ENCODE data around the gene TEX101.
A peak's percentile ranks its signal among the peaks of the same experiment; 100 is the strongest.
"Not testable (repeated sequence)": the region's sequence is repeated elsewhere in the genome, so short reads cannot be mapped to it uniquely, and the experiment has no call there.

TEX101 gene

GRCh38 chr19:43425567-43426392 is 11.1 kb downstream of the TEX101 start:
- DNase-seq (ENCODE audit: low spot score in 2 of 2) (no peak), ATAC-seq (replicated peaks; ENCODE audit: extremely low read depth, poor library complexity, severe bottlenecking) (no peak)
- peaks cover 10% of the 10 kb centered on the region for H3K27me3 Mint-ChIP-seq
- no peaks in the 10 kb centered on the region for H3K9me3 Mint-ChIP-seq
- peaks cover 13% of the 10 kb centered on the region for H3K4me1 Mint-ChIP-seq
- no peak overlapping the region for H3K4me3 Mint-ChIP-seq
- no peak overlapping the region for H3K27ac Mint-ChIP-seq (ENCODE audit: low read depth)
- H3K36me3 Mint-ChIP-seq (ENCODE audit: insufficient read depth), result peaks cover 2% of the 10 kb centered on the region

DNA sequence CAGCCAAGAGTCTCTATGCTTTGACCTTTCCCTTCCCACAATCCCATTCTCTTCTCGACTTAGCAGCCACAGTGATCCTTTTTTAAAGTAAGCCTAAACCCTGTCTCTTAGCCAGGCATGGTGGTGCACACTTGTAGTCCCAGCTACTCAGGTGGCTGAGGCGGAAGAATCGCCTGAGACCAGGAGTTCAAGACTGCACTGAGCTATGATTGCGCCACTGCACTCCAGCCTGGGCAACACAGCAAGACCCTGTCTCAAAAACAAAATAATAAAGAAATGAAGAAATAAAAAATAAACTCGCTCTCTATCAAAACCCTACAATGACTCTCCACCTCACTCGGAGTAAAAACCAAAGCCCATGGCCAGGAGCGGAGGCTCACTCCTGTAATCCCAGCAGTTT is 14.7 kb downstream of the TEX101 start:
- Mint-ChIP-seq H3K27ac (ENCODE audit: low read depth) (no peak overlapping the region), H3K27me3 (no peaks in the 10 kb centered on the region), H3K9me3 (no peaks in the 10 kb centered on the region), H3K36me3 (ENCODE audit: insufficient read depth) (no peaks in the 10 kb centered on the region), H3K4me3 (no peak overlapping the region), H3K4me1 (peaks cover 20% of the 10 kb centered on the region)
- ATAC-seq (replicated peaks; ENCODE audit: extremely low read depth, poor library complexity, severe bottlenecking) (no peak), DNase-seq (ENCODE audit: low spot score in 2 of 2) (no peak)

- H3K9me3 Mint-ChIP-seq, result no peaks in the 10 kb centered on the region
- H3K4me1 Mint-ChIP-seq, result peaks cover 14% of the 10 kb centered on the region
- H3K27me3 Mint-ChIP-seq, result no peaks in the 10 kb centered on the region
- ATAC-seq (replicated peaks; ENCODE audit: extremely low read depth, poor library complexity, severe bottlenecking) (no peak), DNase-seq (ENCODE audit: low spot score in 2 of 2) (no peak)
- H3K4me3 Mint-ChIP-seq, result no peak overlapping the region
- H3K36me3 Mint-ChIP-seq (ENCODE audit: insufficient read depth), result peaks cover 1% of the 10 kb centered on the region
- no peak overlapping the region for H3K27ac Mint-ChIP-seq (ENCODE audit: low read depth)
Observed at GRCh38 chr19:43430142-43430710, 15.5 kb downstream of the TEX101 start.

DNA sequence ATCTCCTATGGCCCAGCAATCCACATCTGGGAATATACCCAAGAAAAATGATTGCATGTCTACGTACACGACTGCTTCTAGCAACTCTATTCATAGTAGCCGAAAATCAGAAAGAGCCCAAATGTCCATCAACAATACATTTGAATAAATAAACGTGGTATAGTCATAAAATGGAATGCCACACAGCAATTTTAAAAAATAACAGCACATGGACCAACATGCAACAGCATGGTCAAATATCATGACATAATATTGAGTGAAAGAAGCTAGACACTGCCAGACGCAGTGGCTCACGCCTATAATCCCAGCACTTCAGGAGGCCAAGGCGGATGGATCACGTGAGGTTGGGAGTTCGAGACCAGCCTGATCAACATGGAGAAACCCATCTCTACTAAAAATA is 16.3 kb downstream of the TEX101 start:
- H3K9me3 Mint-ChIP-seq, result no peaks in the 10 kb centered on the region

GRCh38 chr19:43433358-43433673 is 18.6 kb downstream of the TEX101 start:
- H3K9me3 Mint-ChIP-seq, result no peaks in the 10 kb centered on the region
- no peaks in the 10 kb centered on the region for H3K27me3 Mint-ChIP-seq
- peaks cover 1% of the 10 kb centered on the region for H3K36me3 Mint-ChIP-seq (ENCODE audit: insufficient read depth)
- peaks cover 23% of the 10 kb centered on the region for H3K4me1 Mint-ChIP-seq
- no peak overlapping the region for H3K4me3 Mint-ChIP-seq
- DNase-seq (ENCODE audit: low spot score in 2 of 2) (no peak), ATAC-seq (replicated peaks; ENCODE audit: extremely low read depth, poor library complexity, severe bottlenecking) (no peak)
- no peak overlapping the region for H3K27ac Mint-ChIP-seq (ENCODE audit: low read depth)

More for the DNA sequence above, 16.3 kb downstream of the TEX101 start:
- DNase-seq (ENCODE audit: low spot score in 2 of 2), result no peak
- peaks cover 13% of the 10 kb centered on the region for H3K4me1 Mint-ChIP-seq
- H3K27me3 Mint-ChIP-seq, result no peaks in the 10 kb centered on the region
- H3K27ac Mint-ChIP-seq (ENCODE audit: low read depth), result no peak overlapping the region
- ATAC-seq (replicated peaks; ENCODE audit: extremely low read depth, poor library complexity, severe bottlenecking), result no peak
- H3K36me3 Mint-ChIP-seq (ENCODE audit: insufficient read depth), result peaks cover 1% of the 10 kb centered on the region
- H3K4me3 Mint-ChIP-seq, result no peak overlapping the region

- ATAC-seq (replicated peaks; ENCODE audit: extremely low read depth, poor library complexity, severe bottlenecking) (no peak), DNase-seq (ENCODE audit: low spot score in 2 of 2) (no peak)
- Mint-ChIP-seq H3K27ac (ENCODE audit: low read depth) (no peak overlapping the region), H3K36me3 (ENCODE audit: insufficient read depth) (peaks cover 1% of the 10 kb centered on the region), H3K4me1 (peaks cover 27% of the 10 kb centered on the region), H3K27me3 (no peaks in the 10 kb centered on the region), H3K4me3 (no peak overlapping the region), H3K9me3 (no peaks in the 10 kb centered on the region)
Observed at GRCh38 chr19:43433689-43434088, 19.0 kb downstream of the TEX101 start.

GRCh38 chr19:43435775-43436174 is 21.1 kb downstream of the TEX101 start:
- ATAC-seq (replicated peaks; ENCODE audit: extremely low read depth, poor library complexity, severe bottlenecking), result no peak
- no peak for DNase-seq (ENCODE audit: low spot score in 2 of 2)
- Mint-ChIP-seq H3K36me3 (ENCODE audit: insufficient read depth) (peaks cover 1% of the 10 kb centered on the region), H3K27me3 (no peaks in the 10 kb centered on the region), H3K9me3 (no peaks in the 10 kb centered on the region), H3K27ac (ENCODE audit: low read depth) (peak overlapping the region; percentile 93), H3K4me1 (peaks cover 30% of the 10 kb centered on the region), H3K4me3 (no peak overlapping the region)

GRCh38 chr19:43437284-43437683 is 22.6 kb downstream of the TEX101 start:
- H3K4me3 Mint-ChIP-seq, result peak overlapping the region; percentile 25
- not testable (repeated sequence) for H3K36me3 Mint-ChIP-seq (ENCODE audit: insufficient read depth); ATAC-seq (replicated peaks; ENCODE audit: extremely low read depth, poor library complexity, severe bottlenecking); DNase-seq (ENCODE audit: low spot score in 2 of 2); H3K27me3 Mint-ChIP-seq; H3K9me3 Mint-ChIP-seq
- H3K27ac Mint-ChIP-seq (ENCODE audit: low read depth), result peak overlapping the region; percentile 73
- H3K4me1 Mint-ChIP-seq, result peaks cover 30% of the 10 kb centered on the region

DNA sequence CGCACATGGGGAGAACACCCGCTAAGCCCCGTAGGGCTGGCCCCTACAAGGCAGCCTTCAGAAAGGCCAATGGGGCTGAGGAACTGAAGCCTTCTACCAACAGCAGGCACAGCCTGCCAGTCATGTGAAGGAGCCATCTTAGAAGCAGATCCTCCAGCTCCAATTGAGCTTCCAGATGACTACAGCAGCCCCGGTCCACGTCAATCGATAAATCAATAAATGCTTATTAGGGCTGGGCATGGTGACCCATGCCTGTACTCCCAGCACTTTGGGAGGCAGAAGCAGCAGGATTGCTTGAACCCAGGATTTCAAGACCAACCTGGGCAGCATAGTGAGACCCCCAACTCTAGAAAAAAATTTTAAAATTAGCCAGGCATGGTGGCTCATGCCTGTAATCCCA is 23.0 kb downstream of the TEX101 start:
- Mint-ChIP-seq H3K36me3 (ENCODE audit: insufficient read depth) (peaks cover 1% of the 10 kb centered on the region), H3K27me3 (no peaks in the 10 kb centered on the region), H3K4me1 (peaks cover 28% of the 10 kb centered on the region), H3K9me3 (no peaks in the 10 kb centered on the region), H3K4me3 (peak overlapping the region; percentile 25), H3K27ac (ENCODE audit: low read depth) (peak overlapping the region; percentile 73)
- ATAC-seq (replicated peaks; ENCODE audit: extremely low read depth, poor library complexity, severe bottlenecking) (no peak), DNase-seq (ENCODE audit: low spot score in 2 of 2) (no peak)

DNA sequence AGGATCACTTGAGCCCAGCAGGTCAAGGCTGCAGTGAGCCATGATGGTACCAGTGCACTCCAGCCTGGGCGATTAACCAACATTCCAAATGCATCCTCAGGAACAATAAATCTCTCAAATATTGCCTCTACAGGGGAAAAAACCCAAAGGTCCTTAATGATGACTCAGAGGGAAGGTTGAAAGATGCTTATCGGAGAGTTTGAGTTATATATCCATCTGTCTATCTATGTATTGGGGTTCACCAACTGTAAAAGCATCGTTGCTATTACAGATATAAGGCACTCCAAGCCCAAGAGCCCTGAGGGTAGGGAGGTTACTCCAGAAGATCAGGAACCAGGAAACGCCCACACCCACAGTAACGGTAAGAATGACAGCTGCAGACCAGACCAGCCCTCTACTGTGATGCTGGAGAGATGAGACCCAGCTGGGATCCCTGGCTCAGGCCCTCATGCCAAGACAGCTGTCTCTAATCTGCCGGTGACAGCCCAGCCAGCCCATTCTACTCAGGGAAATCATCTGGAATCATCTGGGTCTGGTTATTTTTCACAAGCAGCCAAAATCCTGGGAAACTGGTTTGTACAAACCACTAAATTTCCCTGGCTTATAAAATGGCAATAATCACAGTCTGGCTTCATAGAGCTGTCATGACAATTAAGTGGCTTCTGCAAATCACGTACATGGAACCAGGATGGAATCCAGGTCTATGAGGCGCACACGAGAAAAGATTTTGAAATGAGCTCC is 23.8 kb downstream of the TEX101 start:
- Mint-ChIP-seq H3K27ac (ENCODE audit: low read depth) (peak overlapping the region; percentile 73), H3K4me3 (peak overlapping the region; percentile 57), H3K27me3 (no peaks in the 10 kb centered on the region), H3K9me3 (no peaks in the 10 kb centered on the region), H3K36me3 (ENCODE audit: insufficient read depth) (peaks cover 1% of the 10 kb centered on the region), H3K4me1 (peaks cover 28% of the 10 kb centered on the region)
- ATAC-seq (replicated peaks; ENCODE audit: extremely low read depth, poor library complexity, severe bottlenecking) (no peak), DNase-seq (ENCODE audit: low spot score in 2 of 2) (no peak)

- peaks cover 32% of the 10 kb centered on the region for H3K4me1 Mint-ChIP-seq
Observed at GRCh38 chr19:43439032-43439708, 24.5 kb downstream of the TEX101 start.

DNA sequence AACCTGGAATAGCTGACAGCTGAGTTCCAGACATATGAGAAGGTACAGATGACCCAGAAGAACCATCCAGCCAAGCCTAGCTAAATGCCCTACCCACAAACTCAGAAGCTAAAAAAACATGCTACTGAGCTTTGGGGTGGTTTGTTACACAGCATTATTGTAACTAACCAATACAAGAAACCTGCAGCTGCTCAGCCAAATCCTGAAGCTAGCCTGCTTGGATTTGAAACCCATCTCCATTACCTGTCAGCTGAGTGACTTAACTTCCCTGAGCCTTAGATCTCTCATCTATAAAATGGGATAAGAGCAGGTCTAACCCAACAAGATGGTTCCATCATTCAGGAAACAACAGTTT is 25.0 kb downstream of the TEX101 start:
- peaks cover 32% of the 10 kb centered on the region for H3K4me1 Mint-ChIP-seq

More at GRCh38 chr19:43439032-43439708, 24.5 kb downstream of the TEX101 start:
- no peaks in the 10 kb centered on the region for H3K9me3 Mint-ChIP-seq
- H3K27me3 Mint-ChIP-seq, result no peaks in the 10 kb centered on the region
- peak in 1 of 2 donors; percentile 55 for DNase-seq (ENCODE audit: low spot score in 2 of 2)
- H3K36me3 Mint-ChIP-seq (ENCODE audit: insufficient read depth), result peaks cover 1% of the 10 kb centered on the region
- peak overlapping the region; percentile 73 for H3K27ac Mint-ChIP-seq (ENCODE audit: low read depth)
- peak; percentile 97 for ATAC-seq (replicated peaks; ENCODE audit: extremely low read depth, poor library complexity, severe bottlenecking)
- H3K4me3 Mint-ChIP-seq, result peak overlapping the region; percentile 57

More for the DNA sequence above, 25.0 kb downstream of the TEX101 start:
- no peaks in the 10 kb centered on the region for H3K27me3 Mint-ChIP-seq
- peak overlapping the region; percentile 73 for H3K27ac Mint-ChIP-seq (ENCODE audit: low read depth)
- ATAC-seq (replicated peaks; ENCODE audit: extremely low read depth, poor library complexity, severe bottlenecking) (no peak), DNase-seq (ENCODE audit: low spot score in 2 of 2) (no peak)
- H3K4me3 Mint-ChIP-seq, result peak overlapping the region; percentile 57
- H3K9me3 Mint-ChIP-seq, result no peaks in the 10 kb centered on the region
- no peaks in the 10 kb centered on the region for H3K36me3 Mint-ChIP-seq (ENCODE audit: insufficient read depth)

All from central memory CD8-positive, alpha-beta T cell (primary cell).